ENCODE data around the gene SLC2A1. TPM values are rescaled to one million over a fixed set of nuclear protein-coding genes. Genes with fewer than 3 reads are reported as not detected.

SLC2A1 gene
- total and polyA plus RNA-seq, 9 of the 15 experiments (the other 6 are each of a cell fraction or from before 2014, with no cell fraction given), result 12.6 to 153 (median 48.0) TPM

DNA sequence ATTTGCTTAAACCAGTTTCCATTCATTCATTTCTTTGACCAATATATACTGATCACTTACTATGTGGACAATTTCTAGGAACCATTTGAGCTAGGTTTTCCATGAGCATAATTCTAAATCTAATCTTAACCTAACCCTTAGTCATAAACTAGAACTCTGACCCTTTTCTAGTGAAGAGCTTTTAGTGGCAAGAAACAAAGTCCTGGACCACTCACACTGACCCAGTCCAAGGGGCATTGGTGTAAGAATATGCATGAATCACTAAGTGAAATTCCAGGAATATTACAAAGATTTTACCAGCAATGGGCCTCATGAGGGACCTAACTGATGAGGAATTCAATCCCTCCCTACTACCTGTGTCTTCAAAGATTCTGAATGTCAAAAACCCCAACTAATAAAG is 40.6 kb upstream of the SLC2A1 start:
- Histone ChIP-seq H3K9ac (ENCODE audit: insufficient read depth in 1 of 2, low read depth in 2 of 2, low read length in 2 of 2) (no peak overlapping the region), H3K79me2 (ENCODE audit: control insufficient read depth, insufficient read depth, low read length) (no peaks in the 10 kb centered on the region), H3K9me1 (ENCODE audit: control insufficient read depth, insufficient read depth, low read length) (no peaks in the 10 kb centered on the region), H2AFZ (ENCODE audit: low read depth, low read length) (no peak overlapping the region), H3K4me1 (replicated peaks in 1 of 2; ENCODE audit: control insufficient read depth in 2 of 2, insufficient read depth in 2 of 2, low read length in 2 of 2) (peaks cover 4 to 5% of the 10 kb centered on the region in 2 experiments; a peak in 3 of 5 replicates), H3K27me3 (ENCODE audit: control insufficient read depth in 2 of 2, insufficient read depth in 2 of 2, low read length in 2 of 2) (no peaks in the 10 kb centered on the region; a peak in 1 of 5 replicates), H3K4me2 (ENCODE audit: insufficient read depth, low read length) (no peak overlapping the region), H3K4me3 (no peak overlapping the region), H4K20me1 (replicated peaks; ENCODE audit: control insufficient read depth, insufficient read depth, low read length) (no peaks in the 10 kb centered on the region), H3K27ac (ENCODE audit: extremely low read depth, low read depth, low read length) (no peak overlapping the region), H3K36me3 (ENCODE audit: control insufficient read depth, insufficient read depth, low read length) (no peaks in the 10 kb centered on the region), H3K9me3 (replicated peaks; ENCODE audit: control insufficient read depth, insufficient read depth, low read depth, low read length) (no peaks in the 10 kb centered on the region)
- FAIRE-seq (no peak), ATAC-seq (no peak), DNase-seq (ENCODE audit: extremely low read depth in 1 of 4, low spot score in 3 of 4) (no peak)
- in situ Hi-C loops (cut with MboI) (no loop called here), intact Hi-C loops (cut with micrococcal nuclease) (no loop called here)
- ChIA-PET CTCF (ENCODE audit: low intra/inter-chr PET ratio) (no interaction called here), POLR2A (interaction anchor here (0.6 to 1.8 kb wide), 5 partner anchors 9 to 145 kb away, joined by 3 to 6 read pairs (median 4); no protein-coding TSS in a partner anchor)
- TF ChIP-seq EP400 (IDR thresholded peaks at IDR 0.05) (no peak), SIN3A (IDR thresholded peaks at IDR 0.05; ENCODE audit: borderline replicate concordance in 2 of 2, control insufficient read depth in 1 of 2, low read depth in 2 of 2, low read length in 2 of 2) (no peak), CBX1 (IDR thresholded peaks at IDR 0.05; ENCODE audit: low read depth) (no peak), NCOA6 (IDR thresholded peaks at IDR 0.05) (no peak), TAF9B (IDR thresholded peaks at IDR 0.05; ENCODE audit: partially characterized antibody) (no peak), SOX6 (IDR thresholded peaks at IDR 0.05) (no peak)
- no TSS peak for BruUV-seq (replicated peaks)

DNA sequence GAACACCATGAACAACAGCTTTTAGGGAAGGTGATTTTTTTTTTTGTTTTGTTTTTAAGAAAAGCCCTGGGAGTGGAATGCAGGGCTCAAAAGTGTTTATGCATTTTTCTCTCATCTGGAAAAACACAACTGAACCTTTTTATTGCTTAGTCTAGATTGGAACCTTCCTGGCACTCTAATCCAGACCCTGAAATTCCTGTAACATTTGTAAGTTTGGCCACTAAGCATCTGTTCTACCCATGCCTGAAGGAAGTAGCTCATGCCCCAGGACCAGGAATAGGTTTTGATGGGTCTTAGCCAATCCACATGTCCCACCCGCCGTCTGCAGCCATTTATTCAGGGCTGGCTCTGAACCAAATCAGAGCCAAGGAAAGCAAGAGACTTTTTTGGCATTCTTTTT is 39.7 kb upstream of the SLC2A1 start:
- BruUV-seq (replicated peaks), result no TSS peak
- no peak overlapping the region for H2AFZ ChIP-seq (ENCODE audit: low read depth, low read length)
- WGBS (ENCODE audit: insufficient coverage, low coverage, missing lambda C conversion rate), result 59% methylated on average over 2 of the region's 2 CpGs
- FAIRE-seq (no peak), DNase-seq (ENCODE audit: extremely low read depth in 1 of 4, low spot score in 3 of 4) (no peak), ATAC-seq (no peak)
- no peak overlapping the region for H3K4me2 ChIP-seq (ENCODE audit: insufficient read depth, low read length)
- H3K9me1 ChIP-seq (ENCODE audit: control insufficient read depth, insufficient read depth, low read length), result no peaks in the 10 kb centered on the region
- intact Hi-C loops (cut with micrococcal nuclease) (no loop called here), in situ Hi-C loops (cut with MboI) (no loop called here)
- ChIA-PET POLR2A (interaction anchor here (0.6 to 1.8 kb wide), 4 partner anchors 10 to 808 kb away, joined by 3 to 6 read pairs (median 4); no protein-coding TSS in a partner anchor), CTCF (ENCODE audit: low intra/inter-chr PET ratio) (no interaction called here)
- H3K27ac ChIP-seq (ENCODE audit: extremely low read depth, low read depth, low read length), result no peak overlapping the region
- no peak for TF ChIP-seq NELFE (IDR thresholded peaks at IDR 0.05; ENCODE audit: insufficient read depth, insufficient read length)
- TF ChIP-seq TOE1 (IDR thresholded peaks at IDR 0.05; ENCODE audit: borderline replicate concordance), result no peak
- no peak for TF ChIP-seq TOE1 (CRISPR knock-in tag; IDR thresholded peaks at IDR 0.05; ENCODE audit: borderline replicate concordance, low read depth)
- no peak for TF ChIP-seq ZNF696 (CRISPR knock-in tag; conservative IDR thresholded peaks at IDR 0.05)
- TF ChIP-seq POLR2H (tag; IDR thresholded peaks at IDR 0.05; ENCODE audit: low read depth), result no peak
- H3K9ac ChIP-seq (ENCODE audit: insufficient read depth in 1 of 2, low read depth in 2 of 2, low read length in 2 of 2), result no peak overlapping the region
- no peak overlapping the region for H3K4me3 ChIP-seq
- peaks cover 4 to 5% of the 10 kb centered on the region in 2 experiments; a peak in 3 of 5 replicates for H3K4me1 ChIP-seq (replicated peaks in 1 of 2; ENCODE audit: control insufficient read depth in 2 of 2, insufficient read depth in 2 of 2, low read length in 2 of 2)
- H3K9me3 ChIP-seq (replicated peaks; ENCODE audit: control insufficient read depth, insufficient read depth, low read depth, low read length), result no peaks in the 10 kb centered on the region
- no peaks in the 10 kb centered on the region for H3K79me2 ChIP-seq (ENCODE audit: control insufficient read depth, insufficient read depth, low read length)
- H4K20me1 ChIP-seq (replicated peaks; ENCODE audit: control insufficient read depth, insufficient read depth, low read length), result no peaks in the 10 kb centered on the region
- H3K27me3 ChIP-seq (ENCODE audit: control insufficient read depth in 2 of 2, insufficient read depth in 2 of 2, low read length in 2 of 2), result no peaks in the 10 kb centered on the region; a peak in 1 of 5 replicates
- no peaks in the 10 kb centered on the region for H3K36me3 ChIP-seq (ENCODE audit: control insufficient read depth, insufficient read depth, low read length)
